Activated CD4-positive, CD25-positive, alpha-beta regulatory T cell treated with anti-CD3 and anti-CD28 coated beads, Interleukin-2, amount 50 U/mL, for 72 hours (primary cell): ENCODE data around the gene PRKACB.
"Not testable (repeated sequence)": the region's sequence is repeated elsewhere in the genome, so short reads cannot be mapped to it uniquely, and the experiment has no call there.

ENCODE experiments used
- DNase-seq: peaks from one replicate; pipeline ENCODE4 v3.0.0; 2021

PRKACB gene

GRCh38 chr1:84143796-84144565 is at the start of gene PRKACB:
PRKACB (plus strand) TSS chr1:84144271; CDS start chr1:84144362, 91 bp downstream.
- no peak for DNase-seq

GRCh38 chr1:84095308-84095707 is 48.8 kb upstream of the PRKACB start:
- DNase-seq = no peak

DNA sequence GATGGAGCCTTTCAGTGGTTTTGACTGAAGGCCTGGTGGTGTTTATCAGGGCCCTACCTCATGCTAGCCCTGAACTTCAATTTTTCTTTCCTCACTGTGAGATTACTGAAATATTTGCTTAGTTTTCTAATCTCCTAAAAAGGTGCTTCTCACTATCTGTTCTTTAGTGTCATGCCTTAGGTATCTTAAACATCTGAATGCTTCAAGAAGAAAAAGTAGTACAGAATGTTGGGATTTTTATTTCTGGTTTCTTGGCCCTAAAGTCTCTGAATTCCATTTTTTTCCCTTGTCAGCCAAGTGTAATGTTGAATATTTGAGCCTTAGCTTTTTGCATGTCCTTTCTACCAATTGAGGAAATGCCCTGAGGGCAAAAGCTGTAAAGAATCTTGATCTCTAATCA is 47.9 kb upstream of the PRKACB start:
- no peak for DNase-seq

DNA sequence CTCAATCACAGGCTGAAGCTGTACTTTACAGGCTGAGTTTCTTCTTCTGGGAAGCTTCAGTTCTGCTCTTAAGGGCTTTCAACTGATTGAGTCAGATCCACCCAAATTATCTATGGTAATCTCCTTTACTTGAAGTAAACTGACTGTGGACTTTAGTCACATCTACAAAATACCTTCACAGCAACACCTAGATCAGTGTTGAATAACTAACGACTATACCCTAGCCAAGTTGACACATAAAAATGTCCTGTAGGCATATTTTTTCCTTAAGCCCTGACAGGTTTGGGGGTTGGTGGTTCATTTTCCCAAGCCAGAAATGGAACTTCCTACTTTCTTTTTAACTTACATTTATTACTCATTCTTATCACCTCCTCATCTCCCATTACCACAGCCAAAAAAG is 42.9 kb upstream of the PRKACB start:
- DNase-seq = no peak

DNA sequence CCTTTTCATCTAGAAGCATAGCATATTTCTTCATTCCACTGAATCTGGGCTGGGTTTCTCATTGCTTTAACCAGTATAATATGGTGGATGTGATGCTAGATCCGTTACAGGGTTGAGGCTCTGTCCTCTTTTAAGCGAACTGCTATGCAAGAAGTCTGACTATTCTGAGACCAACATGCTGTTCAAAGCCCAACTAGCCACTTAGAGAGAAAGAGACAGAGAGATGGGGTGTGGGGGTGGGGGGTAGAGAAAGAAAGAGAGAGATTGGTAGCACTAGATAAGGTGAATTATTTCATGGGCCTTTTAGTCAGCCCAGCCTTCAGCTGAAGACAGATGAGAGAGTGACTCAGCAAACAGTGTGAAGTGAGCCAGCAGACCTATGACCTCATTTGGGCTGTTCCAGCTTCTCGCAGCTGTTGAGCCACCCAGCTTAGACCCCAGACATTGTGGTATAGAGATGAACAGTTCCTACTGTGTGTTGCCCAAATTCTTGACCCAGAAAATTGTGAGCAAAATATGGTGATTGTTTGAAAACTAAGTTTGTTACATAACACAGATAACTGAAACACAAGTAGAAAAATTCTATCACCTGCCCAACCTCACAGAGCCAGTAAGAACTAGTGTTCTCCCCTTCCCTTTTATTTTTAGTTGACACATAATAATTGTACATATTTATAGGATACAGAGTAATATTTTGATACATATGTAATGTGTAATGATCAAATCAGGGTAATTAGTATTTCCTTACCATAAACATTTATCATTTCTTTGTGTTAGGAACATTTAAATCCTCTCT is 40.7 kb upstream of the PRKACB start:
- DNase-seq = no peak

- DNase-seq = not testable (repeated sequence)
Measured at GRCh38 chr1:84107538-84107937, 36.5 kb upstream of the PRKACB start.

DNA sequence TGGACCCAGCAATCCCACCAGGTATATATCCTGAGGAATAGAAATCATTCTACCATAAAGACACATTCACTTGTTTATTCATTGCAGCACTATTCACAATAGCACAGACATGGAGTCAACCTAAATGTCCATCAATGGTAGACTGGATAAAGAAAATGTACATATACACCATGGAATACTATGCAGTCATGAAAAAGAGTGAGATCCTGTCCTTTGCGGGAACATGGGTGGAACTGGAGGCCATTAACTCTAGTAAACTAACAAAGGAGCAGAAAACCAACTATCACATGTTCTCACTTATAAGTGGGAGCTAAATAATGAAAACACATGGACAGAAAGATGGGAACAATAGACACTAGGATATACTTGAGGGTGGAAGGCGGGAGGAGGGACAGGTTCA is 36.1 kb upstream of the PRKACB start:
- DNase-seq = no peak

DNA sequence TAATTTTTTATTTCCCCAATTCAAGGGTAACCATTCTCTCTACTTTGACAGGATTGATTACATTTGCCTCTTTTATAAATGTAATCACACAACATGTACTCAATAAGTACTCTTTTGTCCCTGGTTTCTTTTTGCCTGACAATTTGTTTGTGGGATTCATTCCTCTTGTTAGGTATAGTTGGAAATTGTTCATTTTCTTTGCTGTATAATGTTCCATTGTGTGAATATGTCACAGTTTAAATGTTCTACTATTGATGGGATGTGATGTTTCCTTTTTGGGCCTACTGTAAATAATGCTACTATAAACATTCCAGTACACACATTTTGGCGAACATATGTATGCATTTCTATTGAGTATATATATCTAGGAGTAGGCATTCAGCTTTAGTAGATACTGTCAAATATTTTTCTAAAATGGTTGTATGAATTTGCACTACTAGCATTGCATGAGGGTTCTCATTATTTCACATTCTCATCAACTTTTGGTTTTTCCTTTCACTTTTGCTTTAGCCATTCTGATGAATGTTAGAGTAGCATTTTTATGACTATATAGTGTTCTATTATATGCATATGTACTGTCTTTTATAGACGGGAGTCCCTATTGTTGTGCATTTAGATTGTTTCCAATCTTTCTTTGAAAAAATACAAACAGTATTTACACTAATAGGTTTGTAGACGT is 35.0 kb upstream of the PRKACB start:
- no peak for DNase-seq

- no peak for DNase-seq
Measured at GRCh38 chr1:84110629-84111028, 33.4 kb upstream of the PRKACB start.

- DNase-seq = no peak
Measured at GRCh38 chr1:84116558-84116957, 27.5 kb upstream of the PRKACB start.

GRCh38 chr1:84117868-84118267 is 26.2 kb upstream of the PRKACB start:
- DNase-seq = no peak

DNA sequence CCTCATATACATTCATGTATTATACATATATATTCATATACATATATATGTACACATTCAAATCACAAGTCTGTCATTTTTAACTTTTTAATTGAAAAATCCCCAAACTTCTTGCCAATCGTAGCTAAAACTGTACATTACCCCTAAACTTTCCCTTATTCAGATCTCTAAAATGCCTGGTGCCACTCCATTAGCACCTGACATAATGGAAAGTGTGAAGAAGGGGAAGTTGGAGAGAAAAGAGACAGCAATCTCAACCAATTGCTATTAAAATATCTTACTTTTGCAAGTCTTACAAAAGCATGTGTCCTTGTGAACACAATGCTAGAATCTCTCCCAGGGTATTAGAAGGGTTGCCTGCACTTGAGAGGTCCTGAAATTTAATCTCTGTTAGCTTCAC is 22.7 kb upstream of the PRKACB start:
- no peak for DNase-seq

GRCh38 chr1:84122780-84123382 is 21.2 kb upstream of the PRKACB start:
- no peak for DNase-seq

- DNase-seq = no peak
Measured at GRCh38 chr1:84133479-84133878, 10.6 kb upstream of the PRKACB start.

GRCh38 chr1:84135341-84135740 is 8.7 kb upstream of the PRKACB start:
- DNase-seq = no peak

DNA sequence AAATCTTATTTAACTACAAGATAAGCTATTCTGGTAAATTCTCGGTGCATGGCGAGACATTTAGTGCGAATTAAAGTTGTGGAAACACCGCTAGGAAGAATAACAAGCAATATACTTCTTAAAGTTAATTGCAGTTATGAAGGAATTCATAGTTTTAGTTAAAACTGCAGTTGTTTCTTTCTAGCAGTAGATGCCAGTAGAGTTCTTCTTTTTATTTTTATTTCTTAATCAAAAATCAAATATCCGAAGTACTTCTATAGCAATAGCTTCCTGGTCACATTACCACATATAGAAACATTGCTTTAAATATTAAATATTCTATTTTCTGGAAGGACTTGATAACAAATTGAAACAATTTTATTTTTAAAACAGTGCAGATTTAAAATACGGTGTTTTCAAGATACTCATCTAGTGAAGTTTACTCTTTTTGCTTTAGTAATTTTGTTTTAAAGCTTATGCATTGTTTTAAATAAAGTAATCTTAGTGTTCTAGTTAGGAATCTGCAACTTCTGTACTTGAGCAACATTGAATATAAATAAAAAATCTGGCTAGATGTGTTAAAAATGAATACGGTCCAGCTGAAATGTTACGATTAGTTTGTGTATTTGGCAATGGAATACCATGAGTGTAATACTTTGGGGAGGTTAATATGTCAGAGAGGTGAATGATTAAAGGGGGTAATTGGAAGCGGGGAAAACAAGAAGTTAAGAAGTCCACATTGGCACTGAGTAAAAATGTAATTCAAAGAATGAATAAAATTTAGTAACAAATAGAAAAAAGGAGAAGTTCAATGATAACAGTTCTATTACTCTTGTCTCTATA is 2.7 kb upstream of the PRKACB start:
- DNase-seq = no peak

- no peak for DNase-seq
Measured at GRCh38 chr1:84145068-84145467, 997 bp downstream of the PRKACB start.

GRCh38 chr1:84146411-84147032 is 2.5 kb downstream of the PRKACB start:
- no peak for DNase-seq

GRCh38 chr1:84148758-84149157 is 4.7 kb downstream of the PRKACB start:
- DNase-seq = no peak

DNA sequence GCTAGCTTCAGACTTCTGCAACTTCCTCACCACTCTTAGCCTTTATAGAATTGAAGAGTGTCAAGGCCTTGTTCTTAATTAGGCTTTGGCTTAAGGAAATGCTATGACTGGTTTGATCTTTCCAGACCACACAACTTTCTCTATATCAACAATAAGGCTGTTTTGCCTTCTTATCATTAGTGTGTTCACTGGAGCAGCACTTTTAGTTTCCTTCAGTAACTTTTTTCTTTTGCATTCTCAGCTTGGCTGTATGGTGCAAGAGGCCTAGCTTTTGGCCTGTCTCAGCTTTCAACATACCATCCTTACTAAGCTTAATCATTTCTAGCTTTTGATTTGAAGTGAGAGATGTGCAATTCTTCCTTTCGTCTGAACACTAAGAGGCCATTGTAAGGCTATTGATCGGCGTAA is 8.6 kb downstream of the PRKACB start:
- DNase-seq = no peak

GRCh38 chr1:84155517-84155916 is 11.4 kb downstream of the PRKACB start:
- no peak for DNase-seq

GRCh38 chr1:84156210-84156621 is 12.1 kb downstream of the PRKACB start:
- no peak for DNase-seq
